ENCODE results near the gene DGUOK. TPM values are rescaled to one million over a fixed set of nuclear protein-coding genes. Genes with fewer than 3 reads are reported as not detected.
"Not testable (repeated sequence)": the region's sequence is repeated elsewhere in the genome, so short reads cannot be mapped to it uniquely, and the experiment has no call there.

The DGUOK gene
- polyA plus RNA-seq, 1 donor: 35.3 TPM

GRCh38 chr2:73901143-73901542 lies 25.5 kb upstream of the DGUOK start:
- no peak for DNase-seq (ENCODE audit: low read depth)

- DNase-seq (ENCODE audit: low read depth): no peak
Measured at GRCh38 chr2:73902284-73902683, 24.4 kb upstream of the DGUOK start.

GRCh38 chr2:73903313-73903712 lies 23.4 kb upstream of the DGUOK start:
- DNase-seq (ENCODE audit: low read depth): no peak

GRCh38 chr2:73903949-73904613 lies 22.6 kb upstream of the DGUOK start:
- DNase-seq (ENCODE audit: low read depth): not testable (repeated sequence)

- DNase-seq (ENCODE audit: low read depth): no peak
Measured at GRCh38 chr2:73904952-73905351, 21.7 kb upstream of the DGUOK start.

- DNase-seq (ENCODE audit: low read depth): no peak
Measured at GRCh38 chr2:73906847-73907505, 19.7 kb upstream of the DGUOK start.

- DNase-seq (ENCODE audit: low read depth): no peak
Measured at GRCh38 chr2:73907840-73908452, 18.7 kb upstream of the DGUOK start.

GRCh38 chr2:73908689-73909652 lies 17.7 kb upstream of the DGUOK start:
- no peak for DNase-seq (ENCODE audit: low read depth)

- no peak for DNase-seq (ENCODE audit: low read depth)
Measured at GRCh38 chr2:73910873-73911547, 15.7 kb upstream of the DGUOK start.

- no peak for DNase-seq (ENCODE audit: low read depth)
Measured at GRCh38 chr2:73911548-73912208, 15.0 kb upstream of the DGUOK start.

GRCh38 chr2:73913414-73914054 lies 13.1 kb upstream of the DGUOK start:
- no peak for DNase-seq (ENCODE audit: low read depth)

- DNase-seq (ENCODE audit: low read depth): no peak
Measured at GRCh38 chr2:73914667-73915066, 12.0 kb upstream of the DGUOK start.

GRCh38 chr2:73915437-73915993 lies 11.2 kb upstream of the DGUOK start:
- DNase-seq (ENCODE audit: low read depth): no peak

GRCh38 chr2:73916666-73917065 lies 10.0 kb upstream of the DGUOK start:
- no peak for DNase-seq (ENCODE audit: low read depth)

- no peak for DNase-seq (ENCODE audit: low read depth)
Measured at GRCh38 chr2:73917296-73917695, 9.4 kb upstream of the DGUOK start.

GRCh38 chr2:73917696-73918207 lies 8.9 kb upstream of the DGUOK start:
- DNase-seq (ENCODE audit: low read depth): no peak

- DNase-seq (ENCODE audit: low read depth): no peak
Measured at GRCh38 chr2:73918856-73919255, 7.8 kb upstream of the DGUOK start.

- DNase-seq (ENCODE audit: low read depth): no peak
Measured at GRCh38 chr2:73919596-73920228, 7.0 kb upstream of the DGUOK start.
